Adrenal gland (tissue), 5 donors: ENCODE data around the gene FAN1.

Experiments
- POLR2A ChIP-seq, 2 donors: fragments of 450-650 bp; IDR thresholded peaks; one replicate each; pipeline ENCODE4 v1.6.1; 2017; ENCODE audit warnings: antibody characterized with exemption in 2 of 2, mild to moderate bottlenecking in 2 of 2, moderate library complexity in 1 of 2
- TF ChIP-seq, protein P1 (sequence below), 6 experiments: fragments of 450-650 bp in 4 of 6; fragments of 200-600 bp in 2 of 6; sonication (generic) in 1 of 6; IDR thresholded peaks; 1 replicate in 5 of 6; 2 replicates in 1 of 6; pipeline versions ENCODE4 v1.5.1 to v1.8.0; 2016 to 2021; ENCODE audit warnings: antibody characterized with exemption in 6 of 6, mild to moderate bottlenecking in 2 of 6, moderate library complexity in 1 of 6
- donor health status: DM: no; HTN: no; CAD: no.

DNA sequence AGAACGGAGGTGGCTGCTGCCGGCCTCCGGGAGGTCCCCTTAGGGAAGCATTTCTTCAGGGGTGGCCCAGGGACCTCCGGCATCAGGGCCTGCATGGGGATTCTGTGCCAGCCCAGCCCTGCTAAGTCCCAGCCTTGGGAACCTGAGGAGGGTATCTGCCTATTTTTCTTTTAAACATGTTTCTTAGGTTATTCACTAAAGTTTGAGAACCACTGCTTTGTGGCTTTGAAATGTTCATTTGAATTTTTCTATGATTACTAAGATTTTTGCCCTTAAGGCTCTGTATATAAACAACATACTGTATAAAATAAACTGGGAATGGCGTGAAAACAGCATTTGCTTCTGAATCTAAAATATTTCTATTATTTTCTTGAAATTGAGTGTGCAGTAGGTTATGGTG, 24.4 kb downstream of the FAN1 start:
- TF ChIP-seq, protein P1, sequence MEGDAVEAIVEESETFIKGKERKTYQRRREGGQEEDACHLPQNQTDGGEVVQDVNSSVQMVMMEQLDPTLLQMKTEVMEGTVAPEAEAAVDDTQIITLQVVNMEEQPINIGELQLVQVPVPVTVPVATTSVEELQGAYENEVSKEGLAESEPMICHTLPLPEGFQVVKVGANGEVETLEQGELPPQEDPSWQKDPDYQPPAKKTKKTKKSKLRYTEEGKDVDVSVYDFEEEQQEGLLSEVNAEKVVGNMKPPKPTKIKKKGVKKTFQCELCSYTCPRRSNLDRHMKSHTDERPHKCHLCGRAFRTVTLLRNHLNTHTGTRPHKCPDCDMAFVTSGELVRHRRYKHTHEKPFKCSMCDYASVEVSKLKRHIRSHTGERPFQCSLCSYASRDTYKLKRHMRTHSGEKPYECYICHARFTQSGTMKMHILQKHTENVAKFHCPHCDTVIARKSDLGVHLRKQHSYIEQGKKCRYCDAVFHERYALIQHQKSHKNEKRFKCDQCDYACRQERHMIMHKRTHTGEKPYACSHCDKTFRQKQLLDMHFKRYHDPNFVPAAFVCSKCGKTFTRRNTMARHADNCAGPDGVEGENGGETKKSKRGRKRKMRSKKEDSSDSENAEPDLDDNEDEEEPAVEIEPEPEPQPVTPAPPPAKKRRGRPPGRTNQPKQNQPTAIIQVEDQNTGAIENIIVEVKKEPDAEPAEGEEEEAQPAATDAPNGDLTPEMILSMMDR (IDR thresholded peaks at IDR 0.05) = no peak
- no peak for TF ChIP-seq POLR2A (IDR thresholded peaks at IDR 0.05)
